OCI-LY1 (cell line): Measurements from ENCODE around the gene CNTFR.

Experiments used
- CTCF ChIP-seq: fragments of 200-600 bp; sonication (generic), shearing (Covaris generic); IDR thresholded peaks from 2 replicates; pipeline ENCODE4 v1.5.1; 2017; ENCODE audit warnings: mild to moderate bottlenecking, antibody characterized with exemption, low read length, moderate library complexity, mixed read lengths
- EZH2 ChIP-seq: fragments of 200-600 bp; sonication (generic), shearing (Covaris generic); IDR thresholded peaks from 2 replicates; pipeline ENCODE4 v1.8.0; 2017; ENCODE audit warnings: borderline replicate concordance, mixed run types, mild to moderate bottlenecking, antibody characterized with exemption, low read length, moderate library complexity, mixed read lengths

GRCh38 chr9:34574571-34574970 is 15.0 kb downstream of the CNTFR start:
- TF ChIP-seq EZH2 (no peak), CTCF (no peak)
